ENCODE measurements around the gene SYTL5.

GRCh38 chrX:38082309-38082708 lies 76.0 kb downstream of the SYTL5 start:
- TF ChIP-seq RAD21 (IDR thresholded peaks at IDR 0.05; ENCODE audit: low read depth) (no peak), TEAD4 (IDR thresholded peaks at IDR 0.05) (no peak), NFIC (IDR thresholded peaks at IDR 0.05) (no peak), CEBPB (IDR thresholded peaks at IDR 0.05) (no peak), YY1 (IDR thresholded peaks at IDR 0.05; ENCODE audit: low read depth) (no peak)

Data from Ishikawa (cell line).